Upper lobe of left lung (tissue), 6 donors: ENCODE results near the gene DNAJC21. TPM values are rescaled to one million over a fixed set of nuclear protein-coding genes. Genes with fewer than 3 reads are reported as not detected.

Experiments used
- ATAC-seq, 2 donors: fragments of 200-7000 bp; cut with Tn5 transposase; one replicate each; pipeline ENCODE4 v1.9.1; 2022; ENCODE audit warnings: mild to moderate bottlenecking in 2 of 2, moderate library complexity in 2 of 2; ENCODE audit not compliant: low FRiP score in 2 of 2
- DNase-seq, 2 donors: peaks; one replicate each; pipeline ENCODE4 v3.0.0-alpha.2; 2019 to 2020
- H3K27ac ChIP-seq, 4 donors: fragments of 200-600 bp; sonication (generic); one replicate each; pipeline ENCODE4 v1.5.1; 2016 to 2019
- H3K27me3 ChIP-seq, 4 donors: fragments of 200-600 bp; sonication (generic); one replicate each; pipeline ENCODE4 v1.5.1; 2017 to 2019
- H3K36me3 ChIP-seq, 4 donors: fragments of 200-600 bp; sonication (generic); one replicate each; pipeline ENCODE4 v1.5.1; 2016 to 2019
- H3K4me1 ChIP-seq, 4 donors: fragments of 200-600 bp; sonication (generic); one replicate each; pipeline ENCODE4 v1.5.1; 2018 to 2019
- H3K4me3 ChIP-seq, 4 donors: fragments of 200-600 bp; sonication (generic); one replicate each; pipeline ENCODE4 v1.5.1; 2017 to 2019; ENCODE audit warnings: mild to moderate bottlenecking in 2 of 4, moderate library complexity in 1 of 4
- H3K9me3 ChIP-seq, 4 donors: fragments of 200-600 bp; sonication (generic); one replicate each; pipeline ENCODE4 v1.5.1; 2018 to 2019
- CTCF ChIP-seq, 6 experiments: fragments of 450-650 bp in 4 of 6; fragments of 200-600 bp in 2 of 6; sonication (generic) in 2 of 6; IDR thresholded peaks; one replicate each; pipeline ENCODE4 v1.5.1; 2016 to 2019; ENCODE audit warnings: antibody characterized with exemption in 6 of 6
- EP300 ChIP-seq, 4 donors: sonication (generic); formaldehyde crosslinking; IDR thresholded peaks; one replicate each; pipeline ENCODE4 v1.5.1; 2017; ENCODE audit warnings: antibody characterized with exemption in 4 of 4, control low read depth in 2 of 4
- POLR2A ChIP-seq, 4 donors: fragments of 450-650 bp; IDR thresholded peaks; one replicate each; pipeline ENCODE4 v1.5.1; 2016 to 2017; ENCODE audit warnings: antibody characterized with exemption in 4 of 4, mild to moderate bottlenecking in 2 of 4
- POLR2AphosphoS5 ChIP-seq, 2 donors: sonication (generic); formaldehyde crosslinking; IDR thresholded peaks; one replicate each; pipeline ENCODE4 v1.5.1; 2017; ENCODE audit warnings: antibody characterized with exemption in 2 of 2
- WGBS, 2 donors: methylation state at CpG; one replicate each; pipeline ENCODE4 v1.1.5; 2017 to 2018; 5-methylcytosine and 5-hydroxymethylcytosine counted together
- total RNA-seq, 6 donors: library from RNA; depleted of rRNA in 4 of 6; stranded (reverse); fragments of >200 nt in 4 of 6; gene quantifications; one replicate each; pipeline versions ENCODE4 v1.1.0 to v1.2.1, GENCODE V29; 2016 to 2021
- donor health status: DM: no; HTN: no; CAD: no; lungs with moderate emphysema.
- donor health status: DM: no; HTN: yes; CAD: no; lungs with severe emphysema.

DNAJC21 gene
- total RNA-seq, 6 donors from 2014 or later = 41.2 to 93.2 (median 46.3) TPM

GRCh38 chr5:34944460-34945047 is 15.2 kb downstream of the DNAJC21 start:
- DNase-seq = no peak
- Histone ChIP-seq H3K9me3 (no peaks in the 10 kb centered on the region), H3K4me1 (no peaks in the 10 kb centered on the region), H3K27me3 (no peaks in the 10 kb centered on the region), H3K36me3 (peaks cover 23 to 92% (median 43%) of the 10 kb centered on the region in 4 donors), H3K4me3 (no peak overlapping the region), H3K27ac (no peak overlapping the region)
- ATAC-seq = no peak
- 90 to 93% methylated on average over 11 of the region's 11 CpGs for WGBS, 2 donors
- no peak for TF ChIP-seq EP300 (IDR thresholded peaks at IDR 0.05)
- no peak for TF ChIP-seq CTCF (IDR thresholded peaks at IDR 0.05)
- no peak for TF ChIP-seq POLR2AphosphoS5 (IDR thresholded peaks at IDR 0.05)
- TF ChIP-seq POLR2A (IDR thresholded peaks at IDR 0.05) = no peak

- no peaks in the 10 kb centered on the region for H3K9me3 ChIP-seq
- ATAC-seq (no peak), DNase-seq (no peak)
- TF ChIP-seq POLR2AphosphoS5 (IDR thresholded peaks at IDR 0.05) (no peak), POLR2A (IDR thresholded peaks at IDR 0.05) (no peak), CTCF (IDR thresholded peaks at IDR 0.05) (no peak), EP300 (IDR thresholded peaks at IDR 0.05) (no peak)
- H3K4me1 ChIP-seq = no peaks in the 10 kb centered on the region
- no peak overlapping the region for H3K4me3 ChIP-seq
- peaks cover 9 to 36% (median 16%) of the 10 kb centered on the region in 4 donors for H3K36me3 ChIP-seq
- H3K27me3 ChIP-seq = no peaks in the 10 kb centered on the region
- no peak overlapping the region for H3K27ac ChIP-seq
- WGBS, 2 donors = 96% methylated on average over 1 of the region's 1 CpG
Observed at GRCh38 chr5:34957321-34957720, 28.0 kb downstream of the DNAJC21 start.

- WGBS, 2 donors = 42 to 50% methylated on average over 5 of the region's 5 CpGs
- no peak overlapping the region for H3K27ac ChIP-seq
Observed at GRCh38 chr5:34957857-34958690, 28.7 kb downstream of the DNAJC21 start.

GRCh38 chr5:34959323-34959722 is 30.0 kb downstream of the DNAJC21 start:
- Histone ChIP-seq H3K4me1 (no peaks in the 10 kb centered on the region), H3K4me3 (no peak overlapping the region), H3K36me3 (peaks cover 0 to 16% (median 6%) of the 10 kb centered on the region in 4 donors), H3K9me3 (no peaks in the 10 kb centered on the region), H3K27ac (no peak overlapping the region), H3K27me3 (no peaks in the 10 kb centered on the region)
- 78 to 87% methylated on average over 1 of the region's 1 CpG for WGBS, 2 donors
- no peak for ATAC-seq
- TF ChIP-seq POLR2AphosphoS5 (IDR thresholded peaks at IDR 0.05) = no peak
- no peak for TF ChIP-seq EP300 (IDR thresholded peaks at IDR 0.05)
- no peak for TF ChIP-seq CTCF (IDR thresholded peaks at IDR 0.05)
- no peak for TF ChIP-seq POLR2A (IDR thresholded peaks at IDR 0.05)
- DNase-seq = no peak

More at GRCh38 chr5:34957857-34958690, 28.7 kb downstream of the DNAJC21 start:
- H3K27me3 ChIP-seq = no peaks in the 10 kb centered on the region
- peaks cover 2 to 28% (median 11%) of the 10 kb centered on the region in 4 donors for H3K36me3 ChIP-seq
- H3K9me3 ChIP-seq = no peaks in the 10 kb centered on the region
- H3K4me3 ChIP-seq = no peak overlapping the region
- ATAC-seq (peak in 1 of 2 donors; percentile 56), DNase-seq (no peak)
- TF ChIP-seq CTCF (IDR thresholded peaks at IDR 0.05) (peak in 4 of 6 experiments; percentile 9 to 47 (median 35)), POLR2A (IDR thresholded peaks at IDR 0.05) (no peak)
- H3K4me1 ChIP-seq = no peaks in the 10 kb centered on the region
